HG02970 (cell line): ENCODE results near the gene NFKBIB.
A peak's percentile ranks its signal among the peaks of the same experiment; 100 is the strongest.
"Not testable (repeated sequence)": the region's sequence is repeated elsewhere in the genome, so short reads cannot be mapped to it uniquely, and the experiment has no call there.

Experiments used
- ATAC-seq: cut with Tn5 transposase; IDR thresholded peaks from one replicate; pipeline ENCODE4 v1.9.1; 2021; ENCODE audit warnings: mild to moderate bottlenecking, moderate library complexity, moderate number of reproducible peaks; ENCODE audit not compliant: unreplicated experiment, low FRiP score

The NFKBIB gene

DNA sequence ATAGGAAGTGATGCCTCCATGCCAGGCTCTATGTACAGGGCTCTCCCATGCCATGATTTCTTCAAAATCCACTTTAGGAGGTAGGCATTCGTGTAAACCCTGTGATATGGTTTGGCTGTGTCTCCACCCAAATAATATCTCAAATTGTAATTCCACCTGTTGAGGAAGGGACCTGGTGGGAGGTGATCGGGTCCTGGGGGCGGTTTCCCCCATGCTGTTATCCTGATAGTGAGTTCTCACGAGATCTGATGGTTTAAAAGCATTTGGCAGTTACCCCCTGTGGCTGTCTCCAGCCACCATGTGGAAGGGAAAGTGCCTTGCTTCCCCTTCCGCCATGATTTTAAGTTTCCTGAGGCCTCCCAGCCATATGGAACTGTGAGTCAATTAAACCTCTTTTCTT is 22.7 kb downstream of the NFKBIB start:
- no peak for ATAC-seq

DNA sequence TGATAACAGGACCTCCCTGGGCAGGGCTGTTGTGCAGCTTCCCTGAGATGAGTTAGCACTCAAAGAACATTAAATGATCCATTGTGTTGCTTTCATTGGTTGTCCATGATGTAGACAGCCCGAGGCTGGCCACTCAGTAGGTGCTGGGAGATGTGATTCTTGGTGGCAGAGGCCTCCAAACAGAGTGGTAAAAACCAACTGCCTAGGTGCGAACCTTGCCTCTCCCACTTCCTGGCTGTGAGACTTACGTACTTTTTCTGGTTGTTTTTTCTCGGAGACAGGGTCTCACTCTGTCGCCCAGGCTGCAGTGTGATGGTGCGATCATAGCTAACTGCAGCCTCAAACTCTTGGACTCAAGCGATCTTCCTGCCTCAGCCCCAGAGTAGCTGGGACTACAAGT is 24.6 kb downstream of the NFKBIB start:
- no peak for ATAC-seq

- no peak for ATAC-seq
Observed at GRCh38 chr19:38928391-38929001, 28.7 kb downstream of the NFKBIB start.

GRCh38 chr19:38929929-38930775 is 30.4 kb downstream of the NFKBIB start, which contains the start of gene SARS2:
Gene SARS2 (minus strand): TSS chr19:38930763. CDS start chr19:38930736, 27 bp downstream.
- ATAC-seq: peak; percentile 83

- ATAC-seq: peak; percentile 90
Observed at GRCh38 chr19:38930776-38931520, 31.2 kb downstream of the NFKBIB start, which contains the start of gene MRPS12. Gene MRPS12 (plus strand): TSS chr19:38930944. CDS start chr19:38931295, 351 bp downstream.

DNA sequence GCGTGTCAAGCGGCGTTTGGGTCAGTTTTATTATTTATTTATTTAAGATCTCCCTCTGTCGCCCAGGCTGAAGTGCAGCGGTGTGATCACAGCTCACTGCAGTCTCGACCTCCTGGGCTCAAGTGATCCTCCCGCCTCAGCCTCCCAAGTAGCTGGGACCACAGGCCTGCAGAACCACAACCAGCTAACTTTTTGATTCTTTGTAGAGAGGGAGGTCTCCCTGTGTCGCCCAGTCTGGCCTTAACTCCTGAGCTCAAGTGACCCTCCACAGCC is 31.7 kb downstream of the NFKBIB start:
- ATAC-seq: no peak

GRCh38 chr19:38932425-38933179 is 32.8 kb downstream of the NFKBIB start:
- ATAC-seq: no peak

DNA sequence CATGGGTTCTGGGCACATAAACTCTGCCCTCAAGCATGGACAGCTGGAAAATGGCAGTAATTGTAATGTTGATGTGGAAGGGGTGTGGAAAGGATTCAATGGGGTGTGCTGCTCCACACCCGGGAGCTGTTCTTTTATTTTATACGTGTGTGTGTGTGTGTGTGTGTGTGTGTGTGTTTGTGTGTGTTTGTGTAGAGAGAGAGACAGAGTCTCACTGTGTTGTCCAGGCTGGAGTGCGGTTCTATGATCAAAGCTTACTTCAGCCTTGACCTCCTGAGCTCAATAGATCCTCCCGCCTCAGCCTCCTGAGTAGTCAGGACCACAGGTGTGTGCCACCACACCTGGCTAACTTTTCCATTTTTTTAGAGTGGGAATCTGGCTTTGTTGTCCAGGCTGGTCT is 33.8 kb downstream of the NFKBIB start:
- no peak for ATAC-seq

GRCh38 chr19:38939957-38940356 is 40.2 kb downstream of the NFKBIB start:
- no peak for ATAC-seq

DNA sequence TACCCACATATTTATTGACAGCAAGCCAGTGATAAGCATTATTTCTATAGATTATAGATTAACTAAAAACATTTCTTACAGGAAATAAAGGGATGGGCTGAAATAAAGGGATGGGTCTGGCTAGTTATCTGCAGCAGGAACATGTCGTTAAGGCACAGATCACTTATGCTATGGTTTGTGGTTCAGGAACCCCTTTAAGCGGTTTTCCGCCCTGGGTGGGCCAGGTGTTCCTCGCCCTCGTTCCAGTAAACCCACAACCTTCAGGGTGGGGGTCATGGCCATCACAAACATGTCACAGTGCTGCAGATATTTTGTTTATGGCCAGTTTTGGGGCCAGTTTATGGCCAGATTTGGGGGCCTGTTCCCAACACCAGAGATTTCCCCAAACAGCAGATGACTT is 41.7 kb downstream of the NFKBIB start:
- ATAC-seq: not testable (repeated sequence)

DNA sequence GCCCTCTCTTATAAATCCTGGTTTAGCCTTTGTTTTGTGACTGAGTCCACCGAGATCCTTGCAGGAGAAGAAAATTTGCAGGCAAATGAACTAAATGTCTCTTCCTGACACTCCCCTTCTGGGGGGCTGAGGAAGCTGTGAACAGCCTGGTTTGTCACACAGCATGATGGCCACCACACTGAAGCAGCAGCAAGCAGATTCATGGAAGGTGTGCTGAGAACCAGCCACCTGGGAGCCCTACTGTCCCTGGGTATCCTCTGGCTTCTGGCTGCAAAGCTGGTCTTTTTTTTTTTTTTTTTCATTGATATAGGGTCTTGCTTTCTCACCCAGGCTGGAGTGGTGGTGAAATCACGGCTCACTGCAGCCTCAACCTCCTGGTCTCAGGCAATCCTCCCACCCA is 42.2 kb downstream of the NFKBIB start:
- ATAC-seq: no peak

GRCh38 chr19:38942471-38943181 is 42.9 kb downstream of the NFKBIB start:
- ATAC-seq: no peak

- ATAC-seq: no peak
Observed at GRCh38 chr19:38944981-38945506, 45.3 kb downstream of the NFKBIB start.

DNA sequence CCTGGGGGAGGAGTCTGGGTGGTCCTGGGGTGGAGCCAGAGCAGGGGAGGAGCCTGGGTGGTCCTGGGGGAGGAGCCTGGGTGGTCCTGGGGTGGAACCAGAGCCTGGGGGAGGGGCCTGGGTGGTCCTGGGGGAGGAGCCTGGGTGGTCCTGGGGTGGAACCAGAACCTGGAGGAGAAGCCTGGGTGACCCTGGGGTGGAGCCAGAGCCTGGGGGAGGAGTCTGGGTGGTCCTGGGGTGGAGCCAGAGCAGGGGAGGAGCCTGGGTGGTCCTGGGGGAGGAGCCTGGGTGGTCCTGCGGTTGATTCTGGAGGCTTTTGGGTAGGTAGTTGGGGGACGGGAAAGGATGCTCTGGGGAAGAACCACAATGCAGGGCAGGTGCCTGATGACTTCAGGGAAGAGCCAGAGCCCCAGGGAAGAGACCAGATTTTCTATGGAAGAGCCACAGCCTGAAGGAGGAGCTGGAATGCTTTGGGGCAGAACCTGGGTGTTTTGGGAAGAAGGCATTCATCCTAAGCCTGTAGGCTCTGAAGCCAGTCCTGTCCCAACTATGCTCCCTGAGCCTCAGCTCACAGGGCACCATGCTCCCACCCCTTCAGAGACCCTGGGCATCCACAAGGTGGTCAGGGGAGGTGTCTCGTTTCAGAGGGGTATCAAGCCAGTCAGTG is 45.9 kb downstream of the NFKBIB start:
- no peak for ATAC-seq

DNA sequence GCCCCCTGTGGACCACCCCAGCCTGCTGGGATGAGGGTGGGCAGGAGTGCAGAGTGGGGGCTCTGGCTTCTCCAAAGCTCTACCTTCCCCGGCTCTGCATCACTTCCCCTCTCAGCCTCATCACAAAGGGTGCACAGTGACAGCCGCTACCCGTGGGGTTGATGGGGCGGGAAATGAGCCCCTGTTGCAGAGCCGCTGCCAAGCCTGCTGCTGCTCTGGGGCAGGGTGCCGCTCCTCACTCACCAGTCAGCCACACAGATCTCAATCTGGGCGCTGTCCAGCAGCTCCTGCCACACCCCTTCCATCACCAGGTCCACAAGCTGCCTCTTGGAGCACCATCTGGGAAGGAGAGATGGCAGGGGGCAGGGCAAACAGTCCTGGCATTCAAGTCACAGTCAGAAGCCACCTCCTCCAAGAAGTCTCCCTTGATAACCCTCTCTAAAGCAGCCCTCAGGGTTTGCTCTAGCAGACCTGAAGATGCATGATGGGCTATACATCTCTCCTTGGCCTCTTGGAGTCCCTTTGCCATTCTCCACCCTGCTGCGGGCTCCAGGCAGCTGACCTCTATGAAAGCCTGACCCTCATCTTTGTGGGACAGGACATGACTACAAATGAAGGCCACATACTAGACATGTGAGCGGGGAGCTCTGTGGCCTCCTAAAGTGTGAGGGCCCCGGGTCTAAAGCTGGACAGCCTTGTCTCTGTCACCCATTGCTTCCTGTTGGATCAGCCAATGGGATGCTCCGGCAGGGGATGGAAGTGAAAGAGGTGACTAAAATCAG is 46.7 kb downstream of the NFKBIB start:
- no peak for ATAC-seq

DNA sequence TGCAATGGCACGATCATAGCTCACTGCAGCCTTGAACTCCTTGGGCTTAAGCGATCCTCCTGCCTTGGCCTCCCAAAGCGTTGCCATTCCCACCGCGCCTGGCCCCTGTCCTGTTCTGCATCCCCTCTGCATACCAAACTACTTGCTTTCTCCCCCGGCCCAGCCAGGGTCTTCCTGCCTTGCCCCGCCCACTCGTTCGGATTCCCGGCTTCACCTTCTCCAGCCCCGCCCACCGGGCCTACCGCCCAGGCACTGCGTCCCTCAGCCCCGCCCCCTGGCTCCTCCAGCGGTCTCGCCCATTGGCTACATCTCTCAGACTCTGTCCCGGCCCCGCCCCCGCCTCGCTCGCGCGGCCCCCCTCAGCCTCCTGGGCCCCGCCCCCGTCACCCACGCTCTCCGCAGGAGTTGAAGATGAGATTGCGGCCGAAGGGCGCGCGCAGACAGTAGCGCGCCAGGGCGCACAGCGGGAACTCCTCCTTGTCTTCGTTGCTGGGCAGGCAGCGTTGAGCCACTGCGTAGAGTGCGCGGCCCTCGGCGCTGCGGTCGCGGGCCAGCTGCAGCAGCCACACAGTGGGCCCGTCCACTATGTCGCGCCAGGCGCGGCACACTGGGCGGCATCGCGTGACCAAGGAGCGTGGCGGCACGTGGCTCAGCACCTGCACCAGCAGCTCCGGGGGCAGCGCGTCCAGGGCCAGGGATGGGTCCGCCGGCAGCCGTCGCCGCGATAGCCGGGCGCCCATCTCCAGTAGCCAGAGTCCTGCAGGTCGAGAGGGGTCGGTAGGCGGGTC is 50.0 kb downstream of the NFKBIB start:
- ATAC-seq: no peak

DNA sequence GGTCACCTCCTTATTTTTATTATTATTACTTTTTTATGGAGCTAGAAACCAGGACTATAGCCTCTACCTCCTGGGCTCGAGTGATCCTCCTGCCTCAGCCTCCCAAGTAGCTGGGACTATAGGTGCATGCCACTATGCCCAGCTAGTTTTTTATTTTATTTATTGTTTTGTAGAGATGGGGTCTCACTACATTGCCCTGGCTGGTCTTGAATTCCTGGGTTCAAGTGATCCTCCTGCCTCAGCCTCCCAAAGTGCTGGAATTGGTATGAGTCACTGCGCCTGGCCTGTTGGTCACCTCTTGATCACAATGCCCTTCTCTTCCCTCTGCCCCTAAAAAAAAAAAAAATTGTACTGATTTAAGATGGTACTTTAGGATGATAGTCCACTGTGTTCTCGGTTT is 51.4 kb downstream of the NFKBIB start:
- no peak for ATAC-seq
